ENCODE results near the gene TIRAP. TPM values are rescaled to one million over a fixed set of nuclear protein-coding genes. Genes with fewer than 3 reads are reported as not detected.

TIRAP gene, protein sequence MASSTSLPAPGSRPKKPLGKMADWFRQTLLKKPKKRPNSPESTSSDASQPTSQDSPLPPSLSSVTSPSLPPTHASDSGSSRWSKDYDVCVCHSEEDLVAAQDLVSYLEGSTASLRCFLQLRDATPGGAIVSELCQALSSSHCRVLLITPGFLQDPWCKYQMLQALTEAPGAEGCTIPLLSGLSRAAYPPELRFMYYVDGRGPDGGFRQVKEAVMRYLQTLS
- 2.3 and 3.2 TPM in 2 replicates for total RNA-seq

DNA sequence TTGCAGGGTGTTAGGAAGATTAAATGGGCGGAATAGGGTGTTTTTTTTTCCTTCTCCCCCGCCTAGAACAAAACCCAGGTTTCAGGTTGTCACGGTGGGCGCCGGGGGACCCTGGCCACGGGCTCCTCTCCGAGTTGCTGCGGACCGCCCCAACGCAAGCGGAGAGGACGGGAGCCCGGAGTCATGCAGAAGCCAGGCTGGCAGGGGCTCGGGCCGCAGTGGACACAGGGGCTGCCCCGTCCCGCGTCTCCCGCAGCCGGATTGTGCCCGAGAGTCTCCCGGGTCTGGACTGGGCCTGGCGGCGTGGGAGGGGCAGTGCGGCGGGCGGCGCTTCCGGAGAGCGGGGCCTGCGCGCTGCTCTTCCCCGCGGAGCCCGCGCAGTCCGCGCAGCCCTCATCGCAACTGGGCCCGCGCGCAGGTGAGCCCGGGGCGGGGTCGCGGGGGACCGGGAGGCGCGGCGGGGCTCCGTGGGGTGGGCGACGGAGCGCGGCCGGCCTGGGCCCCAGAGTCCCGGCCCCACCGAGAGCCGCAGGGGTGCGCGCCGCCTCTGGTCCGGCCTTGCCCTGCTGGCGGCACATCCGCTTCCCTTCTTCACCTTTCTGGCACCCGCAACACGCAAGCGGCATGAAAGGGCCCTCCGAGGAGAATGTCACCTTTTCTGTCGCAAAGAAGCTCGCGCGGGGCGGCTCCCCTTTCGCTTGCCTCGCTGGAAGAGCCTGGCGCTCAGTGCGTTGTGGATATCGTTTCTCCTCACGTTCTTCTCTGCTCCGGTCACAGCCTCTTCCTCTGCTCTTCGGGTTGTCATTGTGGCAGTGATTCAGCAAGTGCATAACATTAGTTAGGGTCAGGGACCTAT is at the start of gene TIRAP:
TIRAP (plus strand) TSS at position 358 of the 856 bp plus-strand sequence. CDS start 7,802 bp downstream, outside the sequence.

GRCh38 chr11:126268708-126269579 is 13.9 kb upstream of the TIRAP start, which contains the start of the genes FOXRED1 and SRPRA:
TSS of gene FOXRED1 (plus strand) at chr11:126269154. CDS start at chr11:126269207, 53 bp downstream.
TSS of gene SRPRA (minus strand) at chr11:126268895. CDS start at chr11:126268804, 91 bp downstream.

DNA sequence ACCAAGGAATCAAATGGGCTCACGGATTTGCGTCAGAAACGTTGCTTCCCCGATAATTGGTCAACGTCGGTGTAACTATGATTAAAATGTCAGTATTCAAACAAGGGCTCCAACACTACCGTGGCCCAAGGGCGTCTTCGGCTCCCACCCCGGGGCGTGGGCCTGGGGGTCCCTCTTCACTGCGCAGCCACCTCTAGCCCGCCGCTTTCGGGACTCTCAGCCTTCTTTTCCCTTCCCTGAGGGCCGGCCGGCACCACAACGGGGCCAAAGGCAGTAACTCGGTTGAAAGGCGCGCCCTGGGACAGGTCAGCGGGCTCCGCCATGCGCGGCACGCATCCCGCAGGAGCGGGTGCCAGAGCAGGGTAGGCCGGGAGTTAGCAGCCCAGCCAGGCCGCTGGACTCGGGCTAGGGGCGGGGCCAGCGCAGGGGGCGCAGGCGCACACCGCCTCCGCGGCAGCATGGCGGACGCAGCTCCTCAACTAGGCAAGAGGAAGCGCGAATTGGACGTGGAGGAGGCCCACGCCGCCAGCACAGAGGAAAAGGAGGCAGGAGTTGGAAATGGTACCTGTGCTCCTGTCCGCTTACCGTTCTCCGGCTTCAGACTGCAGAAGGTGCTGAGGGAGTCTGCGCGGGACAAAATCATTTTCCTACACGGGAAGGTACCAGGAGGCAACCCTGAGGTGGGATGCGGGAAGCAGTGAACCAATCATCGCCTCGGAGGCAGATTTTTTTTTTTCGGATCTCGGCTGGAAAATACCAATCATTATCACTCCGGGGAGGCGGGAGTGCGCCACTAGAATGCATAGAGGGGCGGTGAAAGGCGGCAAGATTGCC is 20.9 kb downstream of the TIRAP start, which contains the start of gene DCPS:
DCPS (plus strand) TSS at position 438 of the 834 bp plus-strand sequence; CDS start at position 459, 21 bp downstream.

Other genes with a start within 250 kb of the TIRAP start
- 4.9 and 31.2 TPM in 2 replicates for gene CDON, start 220.2 kb upstream of the TIRAP start, total RNA-seq
- gene RPUSD4, start 71.4 kb upstream of the TIRAP start, total RNA-seq, result 34.5 and 48.0 TPM in 2 replicates
- gene FAM118B, start 71.3 kb upstream of the TIRAP start, total RNA-seq, result 15.1 and 15.6 TPM in 2 replicates
- 43.5 and 59.8 TPM in 2 replicates for gene SRPRA, start 14.2 kb upstream of the TIRAP start, total RNA-seq
- 11.8 and 13.7 TPM in 2 replicates for gene FOXRED1, start 13.9 kb upstream of the TIRAP start, total RNA-seq
- 9.5 and 9.9 TPM in 2 replicates for gene DCPS, start 21.0 kb downstream of the TIRAP start, total RNA-seq
- gene ST3GAL4, start 72.6 kb downstream of the TIRAP start, total RNA-seq, result 30.3 and 64.6 TPM in 2 replicates

Data from bronchial smooth muscle cell (primary cell).